PC-3 (cell line): ENCODE data around the gene DKK3.

ENCODE experiments used
- EZH2 ChIP-seq: fragments of 300-600 bp; sonication (generic); IDR thresholded peaks from one replicate; pipeline ENCODE4 v1.6.1; 2017; ENCODE audit warnings: antibody characterized with exemption, mild to moderate bottlenecking, low read length; ENCODE audit not compliant: unreplicated experiment
- EZH2phosphoT487 ChIP-seq: fragments of 300-600 bp; sonication (generic); IDR thresholded peaks from 2 replicates; pipeline ENCODE4 v1.6.1; 2018; ENCODE audit warnings: mild to moderate bottlenecking, antibody characterized with exemption, low read length, borderline replicate concordance
- TF ChIP-seq, protein P1 (sequence below): fragments of 300-600 bp; sonication (generic); conservative IDR thresholded peaks from 2 replicates; pipeline ENCODE4 v1.5.1; 2017; ENCODE audit warnings: antibody characterized with exemption, low read depth, mild to moderate bottlenecking, low read length

- TF ChIP-seq, protein P1, sequence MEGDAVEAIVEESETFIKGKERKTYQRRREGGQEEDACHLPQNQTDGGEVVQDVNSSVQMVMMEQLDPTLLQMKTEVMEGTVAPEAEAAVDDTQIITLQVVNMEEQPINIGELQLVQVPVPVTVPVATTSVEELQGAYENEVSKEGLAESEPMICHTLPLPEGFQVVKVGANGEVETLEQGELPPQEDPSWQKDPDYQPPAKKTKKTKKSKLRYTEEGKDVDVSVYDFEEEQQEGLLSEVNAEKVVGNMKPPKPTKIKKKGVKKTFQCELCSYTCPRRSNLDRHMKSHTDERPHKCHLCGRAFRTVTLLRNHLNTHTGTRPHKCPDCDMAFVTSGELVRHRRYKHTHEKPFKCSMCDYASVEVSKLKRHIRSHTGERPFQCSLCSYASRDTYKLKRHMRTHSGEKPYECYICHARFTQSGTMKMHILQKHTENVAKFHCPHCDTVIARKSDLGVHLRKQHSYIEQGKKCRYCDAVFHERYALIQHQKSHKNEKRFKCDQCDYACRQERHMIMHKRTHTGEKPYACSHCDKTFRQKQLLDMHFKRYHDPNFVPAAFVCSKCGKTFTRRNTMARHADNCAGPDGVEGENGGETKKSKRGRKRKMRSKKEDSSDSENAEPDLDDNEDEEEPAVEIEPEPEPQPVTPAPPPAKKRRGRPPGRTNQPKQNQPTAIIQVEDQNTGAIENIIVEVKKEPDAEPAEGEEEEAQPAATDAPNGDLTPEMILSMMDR, result no peak
- no peak for TF ChIP-seq EZH2phosphoT487
- no peak for TF ChIP-seq EZH2
These were observed 60.6 kb downstream of the DKK3 start for GRCh38 chr11:11947825-11948224.
